ENCODE measurements around the gene TRIM65. TPM values are rescaled to one million over a fixed set of nuclear protein-coding genes. Genes with fewer than 3 reads are reported as not detected.

TRIM65 gene
- total RNA-seq, 1 experiment from 2014 or later = 48.6 TPM

DNA sequence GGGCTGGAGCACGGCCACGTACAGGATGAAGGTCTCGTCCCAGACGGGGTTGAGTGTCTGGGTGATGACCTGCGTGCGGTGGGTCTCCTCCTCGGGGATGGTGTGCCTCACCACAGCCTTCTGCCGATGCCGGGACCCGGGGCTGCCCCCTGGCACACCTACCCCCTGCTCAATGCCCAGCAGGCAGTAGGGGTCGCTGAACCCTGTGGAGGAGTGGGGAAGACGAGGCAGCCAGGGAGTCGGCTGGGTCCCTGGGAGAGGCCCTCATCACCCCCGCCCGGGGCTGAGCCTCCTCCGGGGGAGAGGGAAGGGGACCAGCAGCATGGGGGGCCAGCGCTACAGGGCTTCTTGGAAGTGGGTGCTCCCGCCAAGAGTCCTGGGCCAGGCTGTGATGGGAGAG lies 54.3 kb downstream of the TRIM65 start:
- ChIA-PET CTCF (no interaction called here), POLR2A (no interaction called here)
- H3K36me3 ChIP-seq (ENCODE audit: control insufficient read depth, insufficient read depth, low read length) = no peaks in the 10 kb centered on the region
- no peak overlapping the region for H3K4me3 ChIP-seq (ENCODE audit: low read depth in 2 of 2, low read length in 2 of 2)
- no TSS peak for BruUV-seq (replicated peaks)
- intact Hi-C loops (cut with micrococcal nuclease; ENCODE audit: unreplicated experiment) = no loop called here
- H3K27me3 ChIP-seq (ENCODE audit: control insufficient read depth, insufficient read depth, low read length) = no peaks in the 10 kb centered on the region
- DNase-seq (ENCODE audit: low read depth, low spot score) (no peak), ATAC-seq (no peak)
- no peaks in the 10 kb centered on the region for H3K9me3 ChIP-seq (ENCODE audit: control insufficient read depth, insufficient read depth, low read depth, low read length)
- peaks cover 32% of the 10 kb centered on the region for H3K4me1 ChIP-seq (ENCODE audit: control insufficient read depth, insufficient read depth, low read length)
- no peak for TF ChIP-seq TCF7L2 (IDR thresholded peaks at IDR 0.05; ENCODE audit: low read depth, low read length)
- TF ChIP-seq POLR2AphosphoS5 (IDR thresholded peaks at IDR 0.05; ENCODE audit: low read depth, low read length) = no peak
- TF ChIP-seq, protein P1, sequence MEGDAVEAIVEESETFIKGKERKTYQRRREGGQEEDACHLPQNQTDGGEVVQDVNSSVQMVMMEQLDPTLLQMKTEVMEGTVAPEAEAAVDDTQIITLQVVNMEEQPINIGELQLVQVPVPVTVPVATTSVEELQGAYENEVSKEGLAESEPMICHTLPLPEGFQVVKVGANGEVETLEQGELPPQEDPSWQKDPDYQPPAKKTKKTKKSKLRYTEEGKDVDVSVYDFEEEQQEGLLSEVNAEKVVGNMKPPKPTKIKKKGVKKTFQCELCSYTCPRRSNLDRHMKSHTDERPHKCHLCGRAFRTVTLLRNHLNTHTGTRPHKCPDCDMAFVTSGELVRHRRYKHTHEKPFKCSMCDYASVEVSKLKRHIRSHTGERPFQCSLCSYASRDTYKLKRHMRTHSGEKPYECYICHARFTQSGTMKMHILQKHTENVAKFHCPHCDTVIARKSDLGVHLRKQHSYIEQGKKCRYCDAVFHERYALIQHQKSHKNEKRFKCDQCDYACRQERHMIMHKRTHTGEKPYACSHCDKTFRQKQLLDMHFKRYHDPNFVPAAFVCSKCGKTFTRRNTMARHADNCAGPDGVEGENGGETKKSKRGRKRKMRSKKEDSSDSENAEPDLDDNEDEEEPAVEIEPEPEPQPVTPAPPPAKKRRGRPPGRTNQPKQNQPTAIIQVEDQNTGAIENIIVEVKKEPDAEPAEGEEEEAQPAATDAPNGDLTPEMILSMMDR (IDR thresholded peaks at IDR 0.05) = no peak
- TF ChIP-seq, protein P2, sequence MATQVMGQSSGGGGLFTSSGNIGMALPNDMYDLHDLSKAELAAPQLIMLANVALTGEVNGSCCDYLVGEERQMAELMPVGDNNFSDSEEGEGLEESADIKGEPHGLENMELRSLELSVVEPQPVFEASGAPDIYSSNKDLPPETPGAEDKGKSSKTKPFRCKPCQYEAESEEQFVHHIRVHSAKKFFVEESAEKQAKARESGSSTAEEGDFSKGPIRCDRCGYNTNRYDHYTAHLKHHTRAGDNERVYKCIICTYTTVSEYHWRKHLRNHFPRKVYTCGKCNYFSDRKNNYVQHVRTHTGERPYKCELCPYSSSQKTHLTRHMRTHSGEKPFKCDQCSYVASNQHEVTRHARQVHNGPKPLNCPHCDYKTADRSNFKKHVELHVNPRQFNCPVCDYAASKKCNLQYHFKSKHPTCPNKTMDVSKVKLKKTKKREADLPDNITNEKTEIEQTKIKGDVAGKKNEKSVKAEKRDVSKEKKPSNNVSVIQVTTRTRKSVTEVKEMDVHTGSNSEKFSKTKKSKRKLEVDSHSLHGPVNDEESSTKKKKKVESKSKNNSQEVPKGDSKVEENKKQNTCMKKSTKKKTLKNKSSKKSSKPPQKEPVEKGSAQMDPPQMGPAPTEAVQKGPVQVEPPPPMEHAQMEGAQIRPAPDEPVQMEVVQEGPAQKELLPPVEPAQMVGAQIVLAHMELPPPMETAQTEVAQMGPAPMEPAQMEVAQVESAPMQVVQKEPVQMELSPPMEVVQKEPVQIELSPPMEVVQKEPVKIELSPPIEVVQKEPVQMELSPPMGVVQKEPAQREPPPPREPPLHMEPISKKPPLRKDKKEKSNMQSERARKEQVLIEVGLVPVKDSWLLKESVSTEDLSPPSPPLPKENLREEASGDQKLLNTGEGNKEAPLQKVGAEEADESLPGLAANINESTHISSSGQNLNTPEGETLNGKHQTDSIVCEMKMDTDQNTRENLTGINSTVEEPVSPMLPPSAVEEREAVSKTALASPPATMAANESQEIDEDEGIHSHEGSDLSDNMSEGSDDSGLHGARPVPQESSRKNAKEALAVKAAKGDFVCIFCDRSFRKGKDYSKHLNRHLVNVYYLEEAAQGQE (IDR thresholded peaks at IDR 0.05; ENCODE audit: insufficient read depth in 1 of 2, low read depth in 2 of 2, low read length in 1 of 2) = no peak
- no peak for TF ChIP-seq SIN3A (IDR thresholded peaks at IDR 0.05; ENCODE audit: borderline replicate concordance, insufficient read depth, low read depth, low read length)
- H3K27ac ChIP-seq (ENCODE audit: low read length) = no peak overlapping the region
- in situ Hi-C loops (cut with HindIII; ENCODE audit: low pct_unique_long_range_greater_than_20kb, low sequenced_read_pairs) = no loop called here

DNA sequence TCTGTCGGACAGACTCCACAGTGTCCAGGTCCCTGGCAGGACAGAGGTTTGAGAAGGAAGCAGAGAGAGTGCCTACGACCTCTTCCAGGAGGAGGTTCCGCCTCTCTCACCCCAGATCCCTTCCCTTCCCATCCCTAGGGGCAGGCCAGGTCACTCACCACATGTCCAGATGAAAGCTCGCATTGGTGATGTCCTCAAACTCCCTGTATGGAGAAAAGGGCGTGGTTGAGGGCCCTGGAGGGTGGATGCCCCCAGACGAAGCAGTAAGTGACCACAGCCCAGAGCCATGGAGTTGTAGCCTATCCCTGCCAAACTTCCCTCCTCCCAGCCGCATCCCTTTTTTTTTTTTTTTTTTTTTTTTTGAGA lies 56.0 kb downstream of the TRIM65 start:
- in situ Hi-C loops (cut with HindIII; ENCODE audit: low pct_unique_long_range_greater_than_20kb, low sequenced_read_pairs) = no loop called here
- DNase-seq (ENCODE audit: low read depth, low spot score) = no peak
- peaks cover 23% of the 10 kb centered on the region for H3K4me1 ChIP-seq (ENCODE audit: control insufficient read depth, insufficient read depth, low read length)
- intact Hi-C loops (cut with micrococcal nuclease; ENCODE audit: unreplicated experiment) = no loop called here
- ATAC-seq = no peak
- H3K27me3 ChIP-seq (ENCODE audit: control insufficient read depth, insufficient read depth, low read length) = no peaks in the 10 kb centered on the region
- ChIA-PET CTCF (interaction anchor here (0.6 kb wide), 2 partner anchors 15 to 53 kb away, joined by 5 to 7 read pairs; no protein-coding TSS in a partner anchor), POLR2A (interaction anchor here (0.5 kb wide), 1 partner anchor 10 kb away, joined by 6 read pairs; no protein-coding TSS in a partner anchor)
- TF ChIP-seq, protein P2 (IDR thresholded peaks at IDR 0.05; ENCODE audit: insufficient read depth in 1 of 2, low read depth in 2 of 2, low read length in 1 of 2) = no peak
- TF ChIP-seq POLR2AphosphoS5 (IDR thresholded peaks at IDR 0.05; ENCODE audit: low read depth, low read length) = no peak
- TF ChIP-seq TCF7L2 (IDR thresholded peaks at IDR 0.05; ENCODE audit: low read depth, low read length) = no peak
- TF ChIP-seq SIN3A (IDR thresholded peaks at IDR 0.05; ENCODE audit: borderline replicate concordance, insufficient read depth, low read depth, low read length) = no peak
- TF ChIP-seq, protein P1 (IDR thresholded peaks at IDR 0.05) = no peak
- BruUV-seq (replicated peaks) = no TSS peak
- H3K4me3 ChIP-seq (ENCODE audit: low read depth in 2 of 2, low read length in 2 of 2) = no peak overlapping the region
- H3K36me3 ChIP-seq (ENCODE audit: control insufficient read depth, insufficient read depth, low read length) = no peaks in the 10 kb centered on the region
- no peaks in the 10 kb centered on the region for H3K9me3 ChIP-seq (ENCODE audit: control insufficient read depth, insufficient read depth, low read depth, low read length)
- H3K27ac ChIP-seq (ENCODE audit: low read length) = no peak overlapping the region

All from Panc1 (cell line).